GM18517 (cell line): ENCODE measurements around the gene SPATA13.
A peak's percentile ranks its signal among the peaks of the same experiment; 100 is the strongest.

Experiments
- ATAC-seq: cut with Tn5 transposase; IDR thresholded peaks from one replicate; pipeline ENCODE4 v1.9.1; 2021; ENCODE audit warnings: mild to moderate bottlenecking, moderate library complexity; ENCODE audit not compliant: unreplicated experiment

SPATA13 gene

GRCh38 chr13:24220086-24220703 lies 59.7 kb downstream of the SPATA13 start:
- ATAC-seq = peak; percentile 37

GRCh38 chr13:24221007-24221406 lies 60.5 kb downstream of the SPATA13 start:
- ATAC-seq = no peak

GRCh38 chr13:24222756-24223155 lies 62.2 kb downstream of the SPATA13 start:
- no peak for ATAC-seq

GRCh38 chr13:24223341-24224231 lies 63.1 kb downstream of the SPATA13 start:
- ATAC-seq = no peak

GRCh38 chr13:24224232-24224680 lies 63.7 kb downstream of the SPATA13 start:
- ATAC-seq = no peak

- no peak for ATAC-seq
These were observed 64.5 kb downstream of the SPATA13 start for GRCh38 chr13:24225062-24225461.

- ATAC-seq = no peak
These were observed 65.4 kb downstream of the SPATA13 start for GRCh38 chr13:24225930-24226329.

GRCh38 chr13:24226762-24227161 lies 66.2 kb downstream of the SPATA13 start:
- no peak for ATAC-seq

GRCh38 chr13:24228852-24229458 lies 68.4 kb downstream of the SPATA13 start:
- no peak for ATAC-seq

- no peak for ATAC-seq
These were observed 70.0 kb downstream of the SPATA13 start for GRCh38 chr13:24230428-24231072.

GRCh38 chr13:24231377-24231776 lies 70.9 kb downstream of the SPATA13 start:
- ATAC-seq = no peak

- ATAC-seq = no peak
These were observed 71.5 kb downstream of the SPATA13 start for GRCh38 chr13:24232037-24232436.

GRCh38 chr13:24232474-24232873 lies 72.0 kb downstream of the SPATA13 start:
- no peak for ATAC-seq

GRCh38 chr13:24233351-24233901 lies 72.9 kb downstream of the SPATA13 start:
- no peak for ATAC-seq

GRCh38 chr13:24234200-24234915 lies 73.8 kb downstream of the SPATA13 start:
- ATAC-seq = no peak

GRCh38 chr13:24237356-24237755 lies 76.8 kb downstream of the SPATA13 start:
- ATAC-seq = no peak

- ATAC-seq = no peak
These were observed 80.8 kb downstream of the SPATA13 start for GRCh38 chr13:24241336-24241735.

- no peak for ATAC-seq
These were observed 81.6 kb downstream of the SPATA13 start for GRCh38 chr13:24242100-24242499.

GRCh38 chr13:24243302-24243701 lies 82.8 kb downstream of the SPATA13 start:
- ATAC-seq = no peak

GRCh38 chr13:24244802-24245201 lies 84.3 kb downstream of the SPATA13 start:
- no peak for ATAC-seq
